HG02981 (cell line): ENCODE data around the gene SLC17A6.

Experiments used
- ATAC-seq: cut with Tn5 transposase; IDR thresholded peaks from one replicate; pipeline ENCODE4 v1.9.1; 2021; ENCODE audit warnings: mild to moderate bottlenecking, moderate library complexity; ENCODE audit not compliant: unreplicated experiment

Gene SLC17A6

GRCh38 chr11:22337596-22338485, at the start of gene SLC17A6:
TSS of gene SLC17A6 (plus strand) at chr11:22338381. CDS start at chr11:22338534, 153 bp downstream.
- no peak for ATAC-seq

GRCh38 chr11:22302368-22302767, 35.8 kb upstream of the SLC17A6 start:
- ATAC-seq = no peak

GRCh38 chr11:22304337-22304961, 33.7 kb upstream of the SLC17A6 start:
- ATAC-seq = no peak

GRCh38 chr11:22317656-22318055, 20.5 kb upstream of the SLC17A6 start:
- ATAC-seq = no peak

- ATAC-seq = no peak
Measured at GRCh38 chr11:22331771-22332170, 6.4 kb upstream of the SLC17A6 start.

GRCh38 chr11:22336587-22336986, 1.6 kb upstream of the SLC17A6 start:
- ATAC-seq = no peak

GRCh38 chr11:22339611-22340010, 1.4 kb downstream of the SLC17A6 start:
- no peak for ATAC-seq

- no peak for ATAC-seq
Measured at GRCh38 chr11:22340235-22340634, 2.1 kb downstream of the SLC17A6 start.

GRCh38 chr11:22340701-22341587, 2.8 kb downstream of the SLC17A6 start:
- ATAC-seq = no peak

GRCh38 chr11:22341588-22341931, 3.4 kb downstream of the SLC17A6 start:
- no peak for ATAC-seq

- ATAC-seq = no peak
Measured at GRCh38 chr11:22342211-22343031, 4.2 kb downstream of the SLC17A6 start.

- ATAC-seq = no peak
Measured at GRCh38 chr11:22343032-22343324, 4.8 kb downstream of the SLC17A6 start.

- no peak for ATAC-seq
Measured at GRCh38 chr11:22343371-22344032, 5.3 kb downstream of the SLC17A6 start.

- no peak for ATAC-seq
Measured at GRCh38 chr11:22344081-22344480, 5.9 kb downstream of the SLC17A6 start.

GRCh38 chr11:22346282-22346681, 8.1 kb downstream of the SLC17A6 start:
- no peak for ATAC-seq

- no peak for ATAC-seq
Measured at GRCh38 chr11:22347857-22348487, 9.8 kb downstream of the SLC17A6 start.

GRCh38 chr11:22349491-22349890, 11.3 kb downstream of the SLC17A6 start:
- ATAC-seq = no peak

- no peak for ATAC-seq
Measured at GRCh38 chr11:22359295-22359694, 21.1 kb downstream of the SLC17A6 start.

- ATAC-seq = no peak
Measured at GRCh38 chr11:22371160-22371559, 33.0 kb downstream of the SLC17A6 start.

GRCh38 chr11:22387126-22387525, 48.9 kb downstream of the SLC17A6 start:
- no peak for ATAC-seq
